ENCODE measurements around the gene LTBP2.

DNA sequence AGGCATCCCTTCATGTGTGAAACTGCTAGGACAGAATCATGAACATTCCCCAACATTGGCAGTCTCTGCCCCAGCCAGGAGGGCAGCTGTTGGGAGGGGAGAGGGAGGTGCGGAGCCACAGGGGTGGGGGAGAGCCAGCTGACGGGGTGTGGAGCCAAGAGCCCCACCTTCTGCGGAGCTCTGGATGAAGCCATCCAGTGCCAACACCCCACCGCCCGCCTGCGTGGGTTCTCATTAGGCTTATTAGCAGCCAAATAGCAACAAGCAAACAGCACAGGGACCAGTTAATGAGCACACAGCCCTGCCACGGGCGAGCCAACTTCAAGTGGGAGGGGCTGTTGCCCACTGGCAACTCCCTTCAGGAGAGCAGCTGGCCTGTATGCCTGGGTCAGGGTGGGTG lies 12.1 kb downstream of the LTBP2 start:
- TF ChIP-seq, protein P1, sequence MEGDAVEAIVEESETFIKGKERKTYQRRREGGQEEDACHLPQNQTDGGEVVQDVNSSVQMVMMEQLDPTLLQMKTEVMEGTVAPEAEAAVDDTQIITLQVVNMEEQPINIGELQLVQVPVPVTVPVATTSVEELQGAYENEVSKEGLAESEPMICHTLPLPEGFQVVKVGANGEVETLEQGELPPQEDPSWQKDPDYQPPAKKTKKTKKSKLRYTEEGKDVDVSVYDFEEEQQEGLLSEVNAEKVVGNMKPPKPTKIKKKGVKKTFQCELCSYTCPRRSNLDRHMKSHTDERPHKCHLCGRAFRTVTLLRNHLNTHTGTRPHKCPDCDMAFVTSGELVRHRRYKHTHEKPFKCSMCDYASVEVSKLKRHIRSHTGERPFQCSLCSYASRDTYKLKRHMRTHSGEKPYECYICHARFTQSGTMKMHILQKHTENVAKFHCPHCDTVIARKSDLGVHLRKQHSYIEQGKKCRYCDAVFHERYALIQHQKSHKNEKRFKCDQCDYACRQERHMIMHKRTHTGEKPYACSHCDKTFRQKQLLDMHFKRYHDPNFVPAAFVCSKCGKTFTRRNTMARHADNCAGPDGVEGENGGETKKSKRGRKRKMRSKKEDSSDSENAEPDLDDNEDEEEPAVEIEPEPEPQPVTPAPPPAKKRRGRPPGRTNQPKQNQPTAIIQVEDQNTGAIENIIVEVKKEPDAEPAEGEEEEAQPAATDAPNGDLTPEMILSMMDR (IDR thresholded peaks at IDR 0.05), result no peak
- TF ChIP-seq POLR2A (IDR thresholded peaks at IDR 0.05), result no peak
